Activated CD8-positive, alpha-beta memory T cell treated with anti-CD3 and anti-CD28 coated beads, Interleukin-2, amount 50 U/mL, for 24 hours (primary cell): Measurements from ENCODE around the gene TMEM154.

Source experiments
- DNase-seq: peaks from one replicate; pipeline ENCODE4 v3.0.0-alpha.2; 2020; ENCODE audit errors: extremely low read depth

Gene TMEM154

DNA sequence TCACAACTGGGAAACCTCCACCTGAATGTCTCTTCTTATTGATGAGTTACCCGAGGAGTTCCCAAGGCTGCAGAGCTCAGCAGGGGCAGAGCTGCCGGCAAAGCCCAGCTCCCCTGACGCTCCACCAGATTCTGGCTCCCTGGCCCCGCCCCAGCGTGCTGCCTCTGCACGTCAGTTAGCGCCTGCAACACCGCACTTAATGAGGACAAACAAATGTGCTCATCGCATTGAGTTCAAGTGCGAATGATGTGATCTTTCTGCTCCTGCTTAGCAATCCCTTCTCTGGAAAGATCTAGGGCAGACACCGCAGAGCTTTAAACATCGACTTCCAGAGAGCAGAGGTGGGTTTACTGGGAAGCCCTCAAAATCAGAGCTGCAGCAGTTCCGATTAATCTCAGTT lies 88.4 kb downstream of the TMEM154 start:
- no peak for DNase-seq

DNA sequence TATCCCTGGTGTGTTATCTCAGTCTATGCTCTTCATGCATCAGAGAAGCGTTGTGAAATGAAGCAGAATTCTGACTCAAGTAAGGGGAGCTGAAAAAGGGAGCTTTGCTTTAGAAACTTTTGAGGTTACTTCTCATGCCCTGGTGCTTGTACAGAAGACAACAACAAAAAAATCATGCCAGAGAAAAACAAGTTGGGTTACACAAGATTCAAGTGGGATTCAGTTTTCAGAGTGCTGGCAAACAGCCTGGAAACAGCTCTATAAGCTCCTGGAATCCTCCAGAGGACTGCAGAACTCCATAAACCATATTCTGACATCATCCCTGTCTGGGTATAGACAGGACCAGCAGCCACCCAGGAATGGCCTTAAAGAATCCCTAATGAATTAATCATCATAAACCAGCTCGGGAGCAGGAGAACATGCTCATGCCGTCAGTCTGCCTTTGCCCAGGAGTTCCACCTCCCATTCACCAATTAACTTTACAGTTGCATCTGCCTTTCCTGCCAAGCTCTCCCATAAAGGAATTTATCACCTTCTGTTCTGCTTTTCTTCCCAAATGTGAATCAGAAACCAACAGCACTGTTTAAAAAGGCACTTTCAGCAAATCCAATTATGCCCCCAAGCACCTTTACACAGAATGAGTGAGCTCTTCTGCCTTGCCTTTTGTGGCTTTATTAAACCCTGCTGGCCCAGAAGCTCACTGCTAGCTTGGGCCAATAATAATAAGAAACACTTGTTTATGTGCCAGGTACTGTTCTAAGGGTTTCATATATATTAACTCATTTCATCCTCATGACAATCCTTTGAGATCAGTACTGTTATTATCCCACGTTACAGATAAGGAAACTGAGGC lies 89.4 kb downstream of the TMEM154 start:
- no peak for DNase-seq

DNA sequence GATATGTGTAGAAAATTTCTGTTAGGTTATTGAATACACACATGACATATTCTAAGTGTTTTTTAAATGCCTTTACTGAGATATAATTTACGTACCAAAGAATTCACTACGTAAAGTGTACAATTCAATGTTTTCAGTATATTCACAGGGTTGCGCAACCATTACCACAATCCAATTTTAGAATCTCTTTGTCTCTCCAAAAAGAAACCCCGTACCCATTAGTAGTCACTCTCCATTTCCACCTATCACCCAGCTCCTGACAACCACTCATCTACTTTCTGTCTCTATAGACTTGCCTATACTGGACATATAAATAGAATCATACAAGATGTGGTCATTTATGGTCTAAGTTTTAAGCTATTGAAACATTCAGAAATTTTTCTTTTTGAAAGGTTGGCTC lies 90.9 kb downstream of the TMEM154 start:
- DNase-seq = no peak

DNA sequence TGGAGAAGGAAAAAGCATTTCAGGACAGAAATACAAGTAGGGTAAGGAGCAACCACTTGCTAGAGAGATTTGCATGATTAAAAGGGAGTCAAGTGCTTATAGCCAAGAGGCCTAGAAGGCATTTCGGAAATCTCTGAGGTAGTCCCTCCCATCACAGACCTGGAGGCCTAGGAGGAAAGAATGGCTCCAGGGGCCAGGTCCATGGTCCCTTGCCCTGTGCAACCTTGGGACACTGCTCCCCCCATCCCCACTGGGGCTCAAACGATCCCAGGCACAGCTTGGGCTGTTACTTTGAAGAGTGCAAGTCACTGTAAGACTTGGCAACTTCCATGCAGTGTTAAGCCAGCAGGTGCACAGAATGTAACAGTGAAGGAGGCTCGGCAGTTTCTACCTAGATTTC lies 92.7 kb downstream of the TMEM154 start:
- no peak for DNase-seq

DNA sequence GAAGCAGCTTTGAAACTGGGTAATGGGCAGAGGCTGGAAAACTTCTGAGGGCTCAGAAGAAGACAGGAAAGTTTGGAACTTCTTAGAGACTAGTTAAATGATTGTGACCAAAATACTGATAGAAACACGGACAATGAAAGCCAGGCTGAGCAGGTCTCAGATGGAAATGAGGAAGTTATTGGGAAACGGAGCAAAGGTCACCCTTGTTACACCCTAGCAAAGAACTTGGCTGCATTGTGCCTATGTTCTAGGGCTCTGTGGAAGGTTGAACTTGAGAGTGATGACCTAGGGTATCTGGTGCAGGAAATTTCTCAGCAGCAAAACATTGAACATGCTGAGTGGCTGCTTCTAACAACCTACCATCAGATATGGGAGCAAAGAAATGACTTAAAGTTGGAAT lies 93.1 kb downstream of the TMEM154 start:
- DNase-seq = no peak

DNA sequence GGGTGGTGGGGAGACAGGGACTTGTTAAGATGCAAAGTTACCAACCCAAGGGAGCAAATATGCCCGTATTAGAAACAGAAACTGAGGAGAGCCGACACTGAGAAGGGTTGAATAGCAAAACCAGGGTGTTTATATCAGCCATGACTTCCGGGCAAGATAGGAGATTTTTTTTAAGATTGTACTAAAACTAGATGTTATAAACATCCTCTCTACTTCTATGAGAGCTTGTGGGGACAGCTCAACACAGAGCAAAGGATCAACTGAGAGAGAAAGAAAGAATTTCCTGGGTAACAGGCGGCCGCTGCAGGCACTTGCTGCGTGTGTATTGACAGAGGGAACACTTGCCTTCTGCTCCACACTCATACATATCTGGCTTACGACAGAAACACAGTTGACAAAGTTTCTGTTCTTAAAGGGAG lies 94.8 kb downstream of the TMEM154 start:
- no peak for DNase-seq

DNA sequence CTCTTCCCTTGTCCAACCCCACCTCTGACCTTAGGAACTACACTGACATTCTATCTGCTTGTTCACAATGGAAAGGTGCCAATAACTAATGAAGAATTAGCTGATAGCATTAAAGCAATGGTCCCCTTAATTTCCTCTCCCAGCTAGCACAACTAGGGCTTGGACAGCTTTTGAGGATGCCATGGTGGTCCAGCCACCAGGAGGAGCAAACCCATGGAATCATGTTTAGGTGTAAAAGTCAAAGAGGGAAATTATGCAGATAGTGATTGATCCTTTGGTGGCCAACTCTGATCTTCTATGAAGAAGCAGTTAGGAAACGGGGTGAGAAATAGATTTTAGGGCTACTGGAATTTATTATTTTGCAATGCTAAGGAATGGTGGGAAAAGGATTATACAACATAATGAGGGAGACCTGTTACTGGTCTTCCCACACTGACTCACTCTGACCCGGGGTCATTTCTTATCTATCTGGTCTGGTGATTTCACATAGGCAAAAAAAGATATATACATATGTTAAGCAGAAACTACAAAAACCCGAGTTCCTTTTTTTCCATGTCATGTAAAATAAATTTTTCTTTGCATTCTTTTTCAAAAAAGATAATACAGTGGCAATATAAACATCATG lies 98.1 kb downstream of the TMEM154 start:
- no peak for DNase-seq

DNA sequence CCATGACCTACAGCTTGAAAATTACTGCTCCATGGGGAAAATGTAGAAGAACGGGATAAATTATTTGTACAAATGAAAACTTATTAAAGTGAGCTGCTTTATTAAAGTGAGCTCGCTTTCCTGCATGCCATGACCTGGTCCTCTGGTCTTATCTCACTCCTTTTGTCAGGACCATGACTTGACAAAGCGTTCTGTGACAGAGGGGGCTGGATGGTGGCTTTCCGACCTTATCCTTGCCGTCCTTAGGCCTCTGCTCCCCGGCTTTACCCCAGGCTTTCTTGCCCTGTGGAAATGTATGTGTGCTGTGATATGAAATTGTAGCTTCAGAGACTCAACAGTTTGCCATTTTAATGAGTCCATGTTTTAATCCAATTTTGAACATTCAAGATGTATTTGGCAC lies 99.9 kb downstream of the TMEM154 start:
- no peak for DNase-seq

DNA sequence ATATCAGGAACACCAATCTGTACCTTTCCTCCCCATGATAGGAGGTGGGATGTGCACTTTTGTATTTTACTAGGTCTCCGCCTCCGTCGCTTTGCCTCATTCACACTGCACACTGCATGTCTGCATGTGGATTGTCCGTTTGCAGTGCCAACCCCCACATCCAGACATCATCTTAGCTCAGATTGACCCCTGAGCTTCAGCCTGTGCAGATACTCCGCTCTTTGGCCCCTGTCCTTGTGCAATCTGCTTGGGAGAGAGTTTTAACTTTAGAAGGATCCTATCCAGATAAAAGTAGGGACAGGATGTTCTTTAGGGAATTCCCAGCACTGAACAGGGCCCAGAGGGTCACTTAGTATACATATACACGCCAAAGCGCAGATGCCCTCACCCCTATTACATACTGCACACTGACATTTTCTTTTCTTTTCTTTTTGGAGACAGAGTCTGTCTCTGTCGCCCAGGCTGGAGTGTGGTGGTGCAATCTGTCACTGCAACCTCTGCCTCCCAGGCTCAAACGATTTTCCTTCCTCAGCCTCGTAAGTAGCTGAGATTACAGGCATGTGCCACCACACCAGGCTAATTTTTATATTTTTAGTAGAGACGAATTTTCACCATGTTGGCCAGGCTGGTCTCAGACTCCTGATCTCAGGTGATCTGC lies 100.6 kb downstream of the TMEM154 start:
- no peak for DNase-seq

DNA sequence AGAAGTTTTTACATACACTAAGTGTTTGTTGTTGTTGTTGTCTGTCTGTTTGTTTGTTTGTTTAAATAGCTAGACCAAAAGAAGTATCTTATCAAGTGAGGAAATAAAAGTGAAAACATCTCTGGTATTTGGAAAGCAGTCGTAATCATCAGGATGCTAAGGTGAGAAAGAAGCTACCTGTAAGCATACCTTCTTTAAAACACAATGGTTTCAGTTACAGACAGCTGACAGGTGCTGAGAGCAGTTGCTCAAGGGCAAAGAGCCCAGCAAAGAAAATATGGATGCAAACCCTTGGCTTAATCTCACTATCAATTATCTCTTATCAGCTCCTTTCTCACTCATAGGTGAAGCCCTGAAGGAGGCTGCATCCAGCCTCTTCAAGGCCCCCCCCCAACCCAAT lies 101.1 kb downstream of the TMEM154 start:
- DNase-seq = no peak

DNA sequence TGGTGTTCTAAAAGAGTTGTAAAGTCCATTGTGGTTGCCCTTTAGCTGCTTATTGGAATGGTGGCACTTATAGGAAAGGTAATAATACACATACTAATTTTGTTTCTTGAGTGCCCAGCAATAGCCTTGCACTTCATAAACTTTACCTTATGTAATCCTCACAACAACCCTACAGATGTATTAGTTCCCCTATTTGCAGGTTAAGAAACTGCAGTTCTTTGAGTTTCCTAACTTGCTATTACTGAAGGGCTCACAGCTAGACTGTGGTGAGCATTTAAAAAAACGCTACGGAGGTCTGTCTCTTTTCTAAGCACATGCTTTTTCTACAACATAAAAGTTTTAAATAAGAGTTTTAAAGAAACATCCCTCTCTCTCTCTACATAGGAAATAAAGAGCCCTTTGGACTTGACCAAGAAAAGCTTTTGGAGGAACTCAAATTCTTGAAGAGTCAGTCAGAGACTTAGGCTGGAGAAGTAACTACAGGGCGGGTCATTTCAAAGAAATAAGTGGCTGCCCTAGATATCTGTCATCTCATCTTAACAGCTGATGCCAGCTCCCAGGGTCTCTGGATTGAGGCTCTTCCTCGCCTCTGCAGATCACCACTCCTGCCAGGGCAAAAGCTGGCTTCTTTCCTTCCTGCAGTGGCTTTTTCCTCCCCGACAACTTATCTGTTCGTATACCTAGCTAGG lies 101.9 kb downstream of the TMEM154 start:
- DNase-seq = no peak

DNA sequence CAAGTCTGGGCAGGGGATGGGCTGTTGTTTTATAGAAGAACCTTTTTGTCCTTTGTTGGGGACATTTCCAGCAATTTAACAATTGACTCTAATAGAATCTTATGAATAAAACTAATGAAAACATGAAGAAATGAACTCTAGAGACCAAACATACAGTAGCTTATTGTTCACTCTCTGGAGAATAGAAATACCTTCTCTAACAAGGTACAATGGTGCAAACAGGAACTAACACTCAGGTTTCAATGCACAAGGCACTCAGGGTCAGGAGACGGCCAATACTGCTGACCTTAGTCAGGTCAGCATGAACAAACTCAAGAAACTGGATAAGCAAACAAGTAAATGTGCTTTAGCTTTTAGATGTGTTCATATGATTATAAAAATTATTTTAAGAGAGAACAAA lies 104.3 kb downstream of the TMEM154 start:
- DNase-seq = no peak

DNA sequence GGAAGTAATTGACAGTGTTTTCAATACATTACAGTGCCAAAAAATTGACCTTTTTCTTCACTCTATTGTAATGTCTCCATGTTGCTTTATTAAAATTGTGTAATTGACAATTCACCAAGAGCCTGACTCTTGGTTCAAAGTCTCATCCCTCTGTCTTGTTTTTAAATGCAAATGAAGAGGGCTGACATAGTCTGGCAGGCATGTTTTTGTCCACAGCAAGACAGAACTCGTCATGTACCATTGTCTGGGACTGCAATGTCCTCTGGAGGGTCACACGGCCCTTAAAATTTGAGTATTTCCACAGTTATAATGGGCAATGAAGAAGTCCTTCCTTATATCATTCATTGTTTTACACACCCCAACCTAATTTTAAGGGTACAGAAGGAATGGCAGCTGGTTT lies 105.9 kb downstream of the TMEM154 start:
- DNase-seq = no peak

DNA sequence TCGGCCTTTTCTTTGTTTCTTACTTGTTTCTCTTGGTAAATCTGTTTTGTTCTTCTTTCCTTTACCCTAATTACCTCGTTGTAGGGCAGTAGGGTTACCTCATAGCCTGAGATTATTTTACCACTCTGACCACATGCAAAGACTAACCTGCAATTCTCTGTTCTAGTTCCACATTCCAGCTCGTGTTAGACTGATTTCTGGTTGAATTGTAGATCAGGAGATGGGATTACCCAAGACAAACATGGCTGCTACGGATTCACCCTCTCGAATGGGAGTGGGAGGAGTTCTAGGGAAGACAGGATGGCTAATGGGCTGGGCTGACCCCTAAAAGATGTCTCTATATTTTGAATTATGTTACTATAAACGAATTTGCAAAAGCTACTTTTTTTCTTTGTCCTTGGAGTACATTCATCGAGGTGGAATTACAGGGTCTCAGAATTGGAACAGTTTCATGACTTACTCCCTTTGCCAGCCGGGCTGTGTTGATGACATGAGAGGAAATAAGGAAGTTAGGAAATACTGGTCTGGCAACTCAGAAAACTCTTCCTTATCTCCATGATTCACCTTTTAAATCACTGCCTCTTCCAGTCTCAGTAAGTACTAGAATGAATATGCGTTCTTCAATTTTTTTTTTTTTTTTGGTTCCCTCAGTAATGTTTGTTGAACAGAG lies 107.2 kb downstream of the TMEM154 start:
- DNase-seq = no peak

DNA sequence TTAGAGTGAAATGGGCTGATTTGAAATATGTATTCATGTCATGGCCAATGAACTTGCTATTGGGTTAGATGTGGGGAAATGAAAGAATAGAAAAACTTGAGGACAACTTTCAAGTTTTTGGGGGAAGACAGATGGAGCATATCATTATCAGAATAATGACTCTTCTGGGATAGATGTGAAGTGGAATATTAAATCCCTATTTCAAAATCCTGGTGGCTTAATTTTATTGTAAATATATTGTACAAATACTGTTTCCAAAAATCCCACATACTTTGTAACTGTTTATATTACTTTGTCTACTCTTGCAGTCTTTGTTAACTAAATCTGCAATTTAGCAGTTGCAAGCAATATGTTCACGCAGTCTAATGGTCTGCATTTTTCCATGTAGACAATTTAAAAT lies 108.0 kb downstream of the TMEM154 start:
- no peak for DNase-seq

DNA sequence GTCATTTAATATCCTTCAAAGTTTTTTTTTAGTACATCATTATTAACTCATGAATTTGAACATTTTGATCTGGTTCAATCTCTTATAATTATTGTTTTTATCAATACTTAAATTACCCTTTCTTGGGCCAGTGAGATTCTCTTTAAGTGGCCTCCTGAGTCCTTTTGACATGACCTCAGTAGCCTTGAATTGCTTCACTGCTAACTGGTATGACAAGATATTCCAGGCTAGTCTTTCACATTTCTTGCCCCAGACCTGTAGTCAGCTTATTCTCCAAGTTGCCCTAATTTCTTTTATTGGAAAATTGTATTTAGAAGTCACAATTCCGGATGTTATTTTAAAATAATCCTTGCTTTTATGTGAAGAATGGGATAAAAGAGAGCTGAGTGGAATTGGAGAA lies 108.5 kb downstream of the TMEM154 start:
- DNase-seq = no peak
